CD4-positive, alpha-beta T cell (primary cell): ENCODE results near the gene GPAM. TPM values are rescaled to one million over a fixed set of nuclear protein-coding genes. Genes with fewer than 3 reads are reported as not detected.

Experiments
- ATAC-seq: fragments of 200-7000 bp; cut with Tn5 transposase; one replicate; pipeline ENCODE4 v1.10.0; 2022; ENCODE audit warnings: mild to moderate bottlenecking; ENCODE audit not compliant: poor library complexity
- CTCF ChIA-PET: fragments of 350-600 bp; sonication (Branson Sonifier 250); formaldehyde crosslinking; loops from one replicate; lab custom pipeline; 2021; ENCODE audit warnings: antibody characterized with exemption, inconsistent platforms; lab: Charles Lee
- POLR2A ChIA-PET: fragments of 350-600 bp; sonication (Branson Sonifier 250); formaldehyde crosslinking; loops from one replicate; lab custom pipeline; 2021; ENCODE audit warnings: antibody characterized with exemption, inconsistent platforms; lab: Charles Lee
- DNase-seq, 14 experiments: peaks; one replicate each; pipeline ENCODE4 v3.0.0-alpha.2; 2013 to 2020; ENCODE audit warnings: mixed read lengths in 2 of 14
- H3K27ac ChIP-seq, 2 donors: one replicate each; pipeline versions ENCODE4 v1.5.1 to v1.7.0; 2013; ENCODE audit warnings: low read length in 2 of 2, low read depth in 1 of 2, mild to moderate bottlenecking in 1 of 2
- H3K27me3 ChIP-seq, 2 experiments: 1 replicate in 1 of 2; 2 replicates in 1 of 2; pipeline versions ENCODE4 v1.6.1 to v1.7.0; 2013; ENCODE audit warnings: low read length in 2 of 2, control low read depth in 1 of 2, mild to moderate bottlenecking in 1 of 2, moderate library complexity in 1 of 2; ENCODE audit not compliant: insufficient read depth in 2 of 2, control insufficient read depth in 1 of 2
- H3K36me3 ChIP-seq: one replicate; pipeline ENCODE4 v1.6.1; 2013; ENCODE audit warnings: low read length, control low read depth; ENCODE audit not compliant: insufficient read depth
- H3K4me1 ChIP-seq: one replicate; pipeline ENCODE4 v1.6.1; 2013; ENCODE audit warnings: low read length, control low read depth; ENCODE audit not compliant: insufficient read depth
- H3K4me3 ChIP-seq: one replicate; pipeline ENCODE4 v1.5.1; 2013; ENCODE audit warnings: mild to moderate bottlenecking, low read length, moderate library complexity
- H3K9me3 ChIP-seq, 2 experiments: 1 replicate in 1 of 2; 2 replicates in 1 of 2; pipeline versions ENCODE4 v1.6.1 to v1.7.0; 2013; ENCODE audit warnings: low read length in 2 of 2, mild to moderate bottlenecking in 2 of 2, control low read depth in 1 of 2, moderate library complexity in 1 of 2; ENCODE audit not compliant: control insufficient read depth in 1 of 2, insufficient read depth in 1 of 2
- H3K27ac Mint-ChIP-seq: one replicate; pipeline ENCODE4 v1.8.0; 2020; ENCODE audit warnings: mixed read lengths
- H3K27me3 Mint-ChIP-seq: one replicate; pipeline ENCODE4 v1.8.0; 2021; ENCODE audit warnings: mixed read lengths
- H3K36me3 Mint-ChIP-seq: one replicate; pipeline ENCODE4 v1.8.0; 2021; ENCODE audit warnings: low read depth, mixed read lengths
- H3K4me1 Mint-ChIP-seq: one replicate; pipeline ENCODE4 v1.8.0; 2021; ENCODE audit warnings: low read depth, mixed read lengths
- H3K4me3 Mint-ChIP-seq: one replicate; pipeline ENCODE4 v1.8.0; 2020; ENCODE audit warnings: mild to moderate bottlenecking, mixed read lengths
- H3K9me3 Mint-ChIP-seq: one replicate; pipeline ENCODE4 v1.8.0; 2020; ENCODE audit warnings: mixed read lengths
- CTCF ChIP-seq: fragments of 200-600 bp; IDR thresholded peaks from one replicate; pipeline ENCODE4 v1.8.0; 2022; ENCODE audit warnings: antibody characterized with exemption, mild to moderate bottlenecking
- intact Hi-C, 2 experiments: fragments of 100-400 bp; cut with DNase I in 1 of 2; cut with micrococcal nuclease in 1 of 2; formaldehyde crosslinking; loops; one replicate each; pipeline versions ENCODE4 v1.15.1 to v1.9.0; 2023 to 2025; cut with DNase I, micrococcal nuclease
- total RNA-seq, 174 experiments: library from RNA in 2 of 174; stranded (reverse) in 2 of 174; gene quantifications; one replicate each; pipeline ENCODE4 v1.2.3 and lab custom pipeline; 2021 to 2026

The GPAM gene
- total RNA-seq, 2 experiments from 2014 or later = 4.8 to 6.7 TPM

DNA sequence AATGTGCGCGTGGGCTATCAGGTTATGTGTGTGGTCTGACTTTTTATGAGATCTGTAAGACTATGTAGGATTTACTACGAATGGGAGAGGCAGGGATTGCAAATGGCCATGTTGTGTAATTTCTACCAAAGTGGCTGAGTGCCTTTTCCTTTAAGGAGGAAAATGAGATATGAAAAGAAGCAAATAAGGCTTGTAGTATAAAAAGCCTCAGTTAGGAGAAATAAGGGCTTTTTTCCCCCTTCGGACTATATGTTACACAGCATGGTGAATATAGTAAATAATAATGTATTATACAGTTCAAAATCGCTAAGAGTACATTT, 447 bp upstream of the GPAM start:
- Histone ChIP-seq H3K4me1 (peaks cover 12% of the 10 kb centered on the region), H3K27ac (peak overlapping the region; percentile 30 to 65), H3K9me3 (peaks cover 0 to 4% of the 10 kb centered on the region in 2 experiments), H3K4me3 (peak overlapping the region; percentile 70), H3K36me3 (peaks cover 12% of the 10 kb centered on the region), H3K27me3 (no peaks in the 10 kb centered on the region)
- no peak for TF ChIP-seq CTCF
- no peak for ATAC-seq
- ChIA-PET CTCF (no interaction called here), POLR2A (interaction anchor here (1.0 to 1.6 kb wide), 7 partner anchors 13 to 1265 kb away, joined by 3 to 9 read pairs (median 4); partner anchors contain the start of genes ACSL5, BBIP1, VTI1A and ZDHHC6)
- no peak for DNase-seq
- Mint-ChIP-seq H3K9me3 (peaks cover 7% of the 10 kb centered on the region), H3K4me3 (peak overlapping the region; percentile 95), H3K27ac (peak overlapping the region; percentile 95), H3K27me3 (peaks cover 14% of the 10 kb centered on the region), H3K36me3 (peaks cover 32% of the 10 kb centered on the region), H3K4me1 (peaks cover 38% of the 10 kb centered on the region)
- intact Hi-C loops = loop anchor here (2.0 to 10.0 kb wide), 5 partner anchors 191 to 1991 kb away; partner anchors contain the start of genes VTI1A (in 2 of the 2), ZDHHC6 (in 2 of the 2), ACSL5 (in 1 of the 2) and CCDC186 (in 1 of the 2)

- H3K36me3 Mint-ChIP-seq = peaks cover 41% of the 10 kb centered on the region
- Histone ChIP-seq H3K9me3 (peaks cover 0 to 4% of the 10 kb centered on the region in 2 experiments), H3K27me3 (no peaks in the 10 kb centered on the region), H3K36me3 (peaks cover 18% of the 10 kb centered on the region), H3K4me3 (peak overlapping the region; percentile 70), H3K4me1 (peaks cover 12% of the 10 kb centered on the region), H3K27ac (no peak overlapping the region)
- peak in 1 of 14 experiments; percentile 3 for DNase-seq
- no peak for TF ChIP-seq CTCF
- peaks cover 38% of the 10 kb centered on the region for H3K4me1 Mint-ChIP-seq
- CTCF ChIA-PET = no interaction called here
- peaks cover 4% of the 10 kb centered on the region for H3K27me3 Mint-ChIP-seq
- H3K4me3 Mint-ChIP-seq = peak overlapping the region; percentile 95
- intact Hi-C loops = loop anchor here (5.0 to 10.0 kb wide), 3 partner anchors 264 to 1992 kb away; partner anchors contain the start of genes CCDC186 (in 1 of the 2), TDRD1 (in 1 of the 2), VTI1A (in 1 of the 2) and ZDHHC6 (in 1 of the 2)
- H3K9me3 Mint-ChIP-seq = peaks cover 7% of the 10 kb centered on the region
- no peak for ATAC-seq
- POLR2A ChIA-PET = interaction anchor here (0.6 to 1.5 kb wide), 6 partner anchors 33 to 1264 kb away, joined by 3 to 9 read pairs (median 4); partner anchors contain the start of genes ACSL5, BBIP1, VTI1A and ZDHHC6
- peak overlapping the region; percentile 95 for H3K27ac Mint-ChIP-seq
Observed at GRCh38 chr10:112182784-112183328, 709 bp downstream of the GPAM start.

GRCh38 chr10:112177247-112177646, 6.3 kb downstream of the GPAM start:
- Histone ChIP-seq H3K27ac (no peak overlapping the region), H3K4me1 (no peaks in the 10 kb centered on the region), H3K36me3 (peaks cover 55% of the 10 kb centered on the region), H3K4me3 (no peak overlapping the region), H3K9me3 (no peaks in the 10 kb centered on the region), H3K27me3 (no peaks in the 10 kb centered on the region)
- H3K27me3 Mint-ChIP-seq = no peaks in the 10 kb centered on the region
- DNase-seq = no peak
- H3K4me1 Mint-ChIP-seq = peaks cover 8% of the 10 kb centered on the region
- POLR2A ChIA-PET = no interaction called here
- ATAC-seq = no peak
- no peak overlapping the region for H3K27ac Mint-ChIP-seq
- intact Hi-C loops = no loop called here
- no peak overlapping the region for H3K4me3 Mint-ChIP-seq
- H3K36me3 Mint-ChIP-seq = peaks cover 83% of the 10 kb centered on the region
- CTCF ChIA-PET = no interaction called here
- TF ChIP-seq CTCF = no peak
- no peaks in the 10 kb centered on the region for H3K9me3 Mint-ChIP-seq
